BLaER1 treated with 17β-estradiol and CSF1 and Interleukin-3, amounts not matched to agents 10 nM and 100 nM (cell line): ENCODE data around the gene WWOX.

ENCODE experiments used
- H3K27ac ChIP-seq, 11 experiments: shearing (Covaris generic); formaldehyde crosslinking; 2 replicates each; pipeline ENCODE4 v1.8.1; 2022
- H3K27me3 ChIP-seq, 11 experiments: shearing (Covaris generic); formaldehyde crosslinking; 2 replicates each; pipeline ENCODE4 v1.8.1; 2022
- H3K36me3 ChIP-seq, 11 experiments: shearing (Covaris generic); formaldehyde crosslinking; 2 replicates each; pipeline ENCODE4 v1.8.1; 2022
- H3K4me1 ChIP-seq, 10 experiments: shearing (Covaris generic); formaldehyde crosslinking; 2 replicates each; pipeline ENCODE4 v1.8.1; 2022
- H3K4me2 ChIP-seq, 11 experiments: shearing (Covaris generic); formaldehyde crosslinking; 2 replicates each; pipeline ENCODE4 v1.8.1; 2022
- H3K4me3 ChIP-seq, 10 experiments: shearing (Covaris generic); formaldehyde crosslinking; 2 replicates each; pipeline ENCODE4 v1.8.1; 2022
- H3K9ac ChIP-seq, 11 experiments: shearing (Covaris generic); formaldehyde crosslinking; 2 replicates each; pipeline ENCODE4 v1.8.1; 2022
- H3K9me3 ChIP-seq, 11 experiments: shearing (Covaris generic); formaldehyde crosslinking; replicated peaks in 1 of 11; 2 replicates each; pipeline ENCODE4 v1.8.1; 2022
- H4K20me1 ChIP-seq, 11 experiments: shearing (Covaris generic); formaldehyde crosslinking; 2 replicates each; pipeline ENCODE4 v1.8.1; 2022
- Cebpa-rat ChIP-seq, 11 experiments: shearing (Covaris generic); IDR thresholded peaks; 2 replicates each; pipeline ENCODE4 v1.8.1; 2022

Gene WWOX

GRCh38 chr16:78675951-78676792 lies 576.7 kb downstream of the WWOX start:
- no peaks in the 10 kb centered on the region for H3K27me3 ChIP-seq
- H3K9me3 ChIP-seq = no peaks in the 10 kb centered on the region
- H3K4me2 ChIP-seq = no peak overlapping the region
- no peak for TF ChIP-seq Cebpa-rat (IDR thresholded peaks at IDR 0.05)
- no peaks in the 10 kb centered on the region for H4K20me1 ChIP-seq
- H3K4me3 ChIP-seq = no peak overlapping the region
- no peaks in the 10 kb centered on the region for H3K36me3 ChIP-seq
- no peak overlapping the region for H3K9ac ChIP-seq
- no peaks in the 10 kb centered on the region for H3K4me1 ChIP-seq
- H3K27ac ChIP-seq = no peak overlapping the region

GRCh38 chr16:78677181-78677731 lies 577.8 kb downstream of the WWOX start:
- no peak overlapping the region for H3K9ac ChIP-seq
- H3K4me3 ChIP-seq = no peak overlapping the region
- H3K9me3 ChIP-seq = no peaks in the 10 kb centered on the region
- H4K20me1 ChIP-seq = no peaks in the 10 kb centered on the region
- H3K27ac ChIP-seq = no peak overlapping the region
- no peak for TF ChIP-seq Cebpa-rat (IDR thresholded peaks at IDR 0.05)
- no peaks in the 10 kb centered on the region for H3K36me3 ChIP-seq
- 0 out of 20 replicates have a peak, but pooled peaks cover 0 to 4% (median 0%) of the 10 kb centered on the region in 10 experiments for H3K4me1 ChIP-seq
- H3K4me2 ChIP-seq = no peak overlapping the region
- H3K27me3 ChIP-seq = no peaks in the 10 kb centered on the region

- no peak overlapping the region for H3K4me3 ChIP-seq
- no peak for TF ChIP-seq Cebpa-rat (IDR thresholded peaks at IDR 0.05)
Observed at GRCh38 chr16:78679546-78679945, 580.1 kb downstream of the WWOX start.

DNA sequence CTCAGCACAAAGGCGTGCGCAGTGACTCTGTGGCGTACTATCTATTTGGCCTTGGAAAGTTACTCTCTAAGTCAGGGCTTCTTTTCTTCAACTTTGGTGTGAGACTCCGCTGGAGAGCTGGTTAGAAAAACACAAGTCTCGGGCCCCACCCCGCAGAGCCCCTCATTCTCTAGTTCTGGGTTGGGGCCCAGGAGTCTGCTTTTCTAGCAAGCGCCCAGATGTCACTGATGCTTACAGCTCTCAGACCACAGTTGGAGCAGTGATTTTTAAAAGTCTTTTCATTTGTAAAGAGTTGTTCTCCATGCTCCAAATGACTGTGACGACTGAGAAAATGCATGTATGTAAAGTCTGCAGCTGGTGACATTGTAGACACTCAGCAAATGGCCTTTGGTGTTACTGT lies 582.3 kb downstream of the WWOX start:
- H3K4me1 ChIP-seq = 0 out of 20 replicates have a peak, but pooled peaks cover 0 to 4% (median 0%) of the 10 kb centered on the region in 10 experiments
- no peak for TF ChIP-seq Cebpa-rat (IDR thresholded peaks at IDR 0.05)
- no peak overlapping the region for H3K9ac ChIP-seq
- no peaks in the 10 kb centered on the region for H4K20me1 ChIP-seq
- no peaks in the 10 kb centered on the region for H3K27me3 ChIP-seq
- H3K9me3 ChIP-seq = no peaks in the 10 kb centered on the region
- H3K27ac ChIP-seq = no peak overlapping the region
- H3K4me2 ChIP-seq = no peak overlapping the region
- no peaks in the 10 kb centered on the region for H3K36me3 ChIP-seq
- H3K4me3 ChIP-seq = no peak overlapping the region

More at GRCh38 chr16:78679546-78679945, 580.1 kb downstream of the WWOX start:
- H3K9ac ChIP-seq = no peak overlapping the region
- no peaks in the 10 kb centered on the region for H3K36me3 ChIP-seq
- H4K20me1 ChIP-seq = no peaks in the 10 kb centered on the region
- H3K4me2 ChIP-seq = no peak overlapping the region
- H3K27ac ChIP-seq = no peak overlapping the region
- H3K4me1 ChIP-seq = 0 out of 20 replicates have a peak, but pooled peaks cover 0 to 4% (median 0%) of the 10 kb centered on the region in 10 experiments
- no peaks in the 10 kb centered on the region for H3K9me3 ChIP-seq
- H3K27me3 ChIP-seq = no peaks in the 10 kb centered on the region

DNA sequence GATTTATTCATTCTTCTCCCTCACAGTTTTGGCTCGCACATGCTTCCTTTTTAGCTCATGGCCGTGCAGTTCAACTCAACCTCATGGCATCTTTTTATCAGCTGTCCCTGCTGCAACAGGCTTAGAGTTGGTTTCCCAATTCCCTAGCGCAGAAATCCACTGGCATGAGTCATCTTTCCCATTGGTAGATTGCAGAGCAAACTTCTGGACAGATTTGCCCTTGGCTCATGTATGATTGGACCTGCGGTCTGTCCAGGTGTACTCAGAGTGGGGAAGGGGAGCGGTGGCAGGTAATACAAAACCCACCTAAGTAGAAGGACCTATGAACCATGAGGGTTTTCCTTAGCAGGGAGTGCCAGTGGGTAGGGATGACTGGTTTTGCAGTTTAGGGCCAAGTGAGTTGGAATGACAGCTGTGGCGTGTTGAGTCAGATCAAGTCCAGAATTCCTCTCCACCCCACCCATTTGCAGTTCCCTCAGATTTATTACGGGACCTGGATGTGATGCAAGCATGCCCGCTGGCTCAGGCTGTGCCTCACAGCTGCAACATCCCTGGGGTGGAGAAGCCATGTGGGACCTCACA lies 584.7 kb downstream of the WWOX start:
- H3K27ac ChIP-seq = no peak overlapping the region
- TF ChIP-seq Cebpa-rat (IDR thresholded peaks at IDR 0.05) = no peak
- no peak overlapping the region for H3K4me2 ChIP-seq
- no peak overlapping the region for H3K9ac ChIP-seq
- H3K27me3 ChIP-seq = no peaks in the 10 kb centered on the region
- no peaks in the 10 kb centered on the region for H4K20me1 ChIP-seq
- H3K4me1 ChIP-seq = 0 out of 20 replicates have a peak, but pooled peaks cover 0 to 4% (median 0%) of the 10 kb centered on the region in 10 experiments
- H3K4me3 ChIP-seq = no peak overlapping the region
- H3K36me3 ChIP-seq = no peaks in the 10 kb centered on the region
- no peaks in the 10 kb centered on the region for H3K9me3 ChIP-seq

- 0 out of 20 replicates have a peak, but pooled peaks cover 0 to 4% (median 0%) of the 10 kb centered on the region in 10 experiments for H3K4me1 ChIP-seq
- H3K4me3 ChIP-seq = no peak overlapping the region
- no peaks in the 10 kb centered on the region for H3K36me3 ChIP-seq
- H4K20me1 ChIP-seq = no peaks in the 10 kb centered on the region
- no peaks in the 10 kb centered on the region for H3K9me3 ChIP-seq
- no peak overlapping the region for H3K27ac ChIP-seq
- no peak overlapping the region for H3K4me2 ChIP-seq
- no peaks in the 10 kb centered on the region for H3K27me3 ChIP-seq
- no peak overlapping the region for H3K9ac ChIP-seq
- no peak for TF ChIP-seq Cebpa-rat (IDR thresholded peaks at IDR 0.05)
Observed at GRCh38 chr16:78684655-78685375, 585.4 kb downstream of the WWOX start.

DNA sequence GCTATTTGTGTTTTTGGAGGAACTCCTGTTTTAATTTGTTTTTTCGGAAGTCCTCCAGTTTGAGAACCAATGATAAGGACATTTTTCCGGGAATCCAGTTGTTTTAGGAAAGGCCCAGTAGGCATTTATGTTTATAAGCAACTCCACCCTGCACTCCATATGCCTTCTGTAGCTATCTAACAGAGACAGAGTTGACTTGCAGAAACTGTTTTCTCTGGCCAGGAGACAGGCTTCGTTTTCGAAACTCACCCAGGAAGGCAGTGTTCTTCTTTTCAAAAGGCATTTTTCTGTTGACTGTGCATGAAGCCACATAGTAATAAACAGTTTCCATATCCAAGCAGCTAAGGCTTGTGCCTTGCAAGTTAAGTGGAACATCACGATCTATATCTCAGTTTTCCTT lies 587.1 kb downstream of the WWOX start:
- no peak overlapping the region for H3K27ac ChIP-seq
- H3K9me3 ChIP-seq = peaks cover 0 to 6% (median 0%) of the 10 kb centered on the region in 11 experiments; a peak in 6 of 22 replicates

DNA sequence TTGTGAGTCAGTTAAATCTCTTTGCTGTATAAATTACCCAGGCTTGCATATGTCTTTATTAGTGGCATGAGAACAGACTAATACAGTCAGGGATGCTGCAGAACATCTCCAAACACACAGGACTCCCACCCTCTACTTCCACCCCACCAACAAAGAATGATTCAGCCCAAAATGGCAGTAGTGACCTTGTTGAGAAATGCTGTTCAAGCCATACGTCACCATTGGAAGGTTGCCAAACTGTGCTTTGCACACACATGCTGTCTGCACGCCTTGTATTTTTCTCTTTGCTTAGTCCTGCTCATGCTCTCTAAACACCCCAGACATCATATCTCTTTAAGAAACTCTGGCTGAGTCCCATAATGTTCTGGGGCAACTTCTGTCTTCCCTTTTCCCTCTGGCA lies 589.6 kb downstream of the WWOX start:
- no peak overlapping the region for H3K27ac ChIP-seq
- no peak for TF ChIP-seq Cebpa-rat (IDR thresholded peaks at IDR 0.05)
- H3K9me3 ChIP-seq = peaks cover 0 to 15% (median 0%) of the 10 kb centered on the region in 11 experiments; a peak in 6 of 22 replicates
- no peaks in the 10 kb centered on the region for H4K20me1 ChIP-seq
- no peaks in the 10 kb centered on the region for H3K27me3 ChIP-seq
- H3K36me3 ChIP-seq = no peaks in the 10 kb centered on the region
- no peak overlapping the region for H3K4me3 ChIP-seq
- H3K4me1 ChIP-seq = no peaks in the 10 kb centered on the region
- H3K4me2 ChIP-seq = no peak overlapping the region
- H3K9ac ChIP-seq = no peak overlapping the region

More for the DNA sequence above, 587.1 kb downstream of the WWOX start:
- Histone ChIP-seq H3K4me2 (no peak overlapping the region), H3K4me1 (0 out of 20 replicates have a peak, but pooled peaks cover 0 to 1% (median 0%) of the 10 kb centered on the region in 10 experiments), H4K20me1 (no peaks in the 10 kb centered on the region), H3K36me3 (no peaks in the 10 kb centered on the region), H3K27me3 (no peaks in the 10 kb centered on the region), H3K9ac (no peak overlapping the region), H3K4me3 (no peak overlapping the region)
- no peak for TF ChIP-seq Cebpa-rat (IDR thresholded peaks at IDR 0.05)

- Histone ChIP-seq H3K36me3 (no peaks in the 10 kb centered on the region), H3K4me3 (no peak overlapping the region), H3K27ac (no peak overlapping the region), H3K9ac (no peak overlapping the region), H3K4me1 (no peaks in the 10 kb centered on the region), H3K9me3 (peaks cover 0 to 15% (median 0%) of the 10 kb centered on the region in 11 experiments; a peak in 6 of 22 replicates), H3K4me2 (no peak overlapping the region), H4K20me1 (no peaks in the 10 kb centered on the region), H3K27me3 (no peaks in the 10 kb centered on the region)
- no peak for TF ChIP-seq Cebpa-rat (IDR thresholded peaks at IDR 0.05)
Observed at GRCh38 chr16:78689536-78689935, 590.1 kb downstream of the WWOX start.
